ENCODE results near the gene ZNF385A. TPM values are rescaled to one million over a fixed set of nuclear protein-coding genes. Genes with fewer than 3 reads are reported as not detected.

The ZNF385A gene
- total and polyA plus RNA-seq, 9 of the 15 experiments (the other 6 are each of a cell fraction or from before 2014, with no cell fraction given) = 1.0 to 111 (median 7.7) TPM

DNA sequence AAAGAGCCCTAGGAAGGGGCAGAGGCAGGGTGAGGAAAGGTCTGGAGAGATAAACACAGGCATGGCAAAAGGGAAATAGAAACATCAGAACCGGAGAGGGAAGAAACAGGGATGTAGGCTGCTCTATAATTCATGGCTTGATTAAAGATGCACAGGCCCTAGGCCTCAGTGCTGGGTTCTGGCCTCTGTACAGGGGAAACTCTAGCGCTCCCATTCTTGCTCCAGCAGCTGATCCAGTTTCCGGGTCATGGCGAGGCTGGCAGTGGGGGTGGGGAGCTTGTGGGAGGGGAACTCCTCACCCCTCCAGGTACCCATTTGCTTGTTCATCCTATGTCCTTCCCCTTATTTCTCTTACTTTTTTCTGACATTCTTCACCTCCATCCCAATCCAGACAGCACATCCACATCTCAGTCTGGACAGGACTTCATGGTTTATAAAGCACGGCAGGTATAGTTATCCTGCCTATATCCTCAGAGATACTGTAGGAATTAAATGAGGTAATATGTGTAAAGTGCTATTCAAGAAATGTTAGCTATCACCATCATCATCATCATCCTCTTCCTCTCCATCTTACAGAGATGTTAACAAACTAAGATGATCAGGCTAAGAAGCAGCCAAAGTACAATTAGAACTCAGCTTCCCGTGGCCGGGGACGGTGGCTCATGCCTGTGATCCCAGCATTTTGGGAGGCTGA lies 12.3 kb downstream of the ZNF385A start (continued):
- TF ChIP-seq ZNF398 (CRISPR knock-in tag; IDR thresholded peaks at IDR 0.05) = no peak
- TF ChIP-seq RBM25 (IDR thresholded peaks at IDR 0.05; ENCODE audit: low read depth, low read length, severe bottlenecking) = no peak
- no peak for TF ChIP-seq HLTF (IDR thresholded peaks at IDR 0.05)
- TF ChIP-seq SNRNP70 (optimal IDR thresholded peaks at IDR 0.05; ENCODE audit: low read depth, low read length) = no peak
- no peak for TF ChIP-seq MTF1 (CRISPR knock-in tag; IDR thresholded peaks at IDR 0.05; ENCODE audit: borderline replicate concordance)
- no peak for TF ChIP-seq RHOXF2B (CRISPR knock-in tag; conservative IDR thresholded peaks at IDR 0.05)
- TF ChIP-seq, protein P1, sequence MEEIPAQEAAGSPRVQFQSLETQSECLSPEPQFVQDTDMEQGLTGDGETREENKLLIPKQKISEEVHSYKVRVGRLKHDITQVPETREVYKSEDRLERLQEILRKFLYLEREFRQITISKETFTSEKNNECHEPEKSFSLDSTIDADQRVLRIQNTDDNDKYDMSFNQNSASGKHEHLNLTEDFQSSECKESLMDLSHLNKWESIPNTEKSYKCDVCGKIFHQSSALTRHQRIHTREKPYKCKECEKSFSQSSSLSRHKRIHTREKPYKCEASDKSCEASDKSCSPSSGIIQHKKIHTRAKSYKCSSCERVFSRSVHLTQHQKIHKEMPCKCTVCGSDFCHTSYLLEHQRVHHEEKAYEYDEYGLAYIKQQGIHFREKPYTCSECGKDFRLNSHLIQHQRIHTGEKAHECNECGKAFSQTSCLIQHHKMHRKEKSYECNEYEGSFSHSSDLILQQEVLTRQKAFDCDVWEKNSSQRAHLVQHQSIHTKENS (CRISPR knock-in tag; IDR thresholded peaks at IDR 0.05) = no peak
- TF ChIP-seq ZBTB1 (CRISPR knock-in tag; IDR thresholded peaks at IDR 0.05; ENCODE audit: borderline replicate concordance, low read depth) = no peak
- TF ChIP-seq EWSR1 (IDR thresholded peaks at IDR 0.05; ENCODE audit: borderline replicate concordance, low read depth, partially characterized antibody) = no peak
